Stimulated activated CD4-positive, alpha-beta T cell treated with anti-CD3 and anti-CD28 coated beads, Interleukin-12 subunit alpha, Interleukin-12 subunit beta, amount 100 ng/mL, for 24 hours (primary cell): ENCODE data around the gene LIMK2.
"Not testable (repeated sequence)": the region's sequence is repeated elsewhere in the genome, so short reads cannot be mapped to it uniquely, and the experiment has no call there.

ENCODE experiments used
- DNase-seq, 2 experiments: peaks; one replicate each; pipeline ENCODE4 v3.0.0-alpha.2; 2020; ENCODE audit warnings: low read depth in 2 of 2

The LIMK2 gene

GRCh38 chr22:31211482-31211861 is 626 bp upstream of the LIMK2 start:
- no peak for DNase-seq

GRCh38 chr22:31212783-31213629 is 908 bp downstream of the LIMK2 start:
- no peak for DNase-seq

- DNase-seq, result no peak
Observed at GRCh38 chr22:31215018-31215535, 3.0 kb downstream of the LIMK2 start.

- no peak for DNase-seq
Observed at GRCh38 chr22:31218565-31219262, 6.6 kb downstream of the LIMK2 start.

GRCh38 chr22:31221084-31221483 is 9.0 kb downstream of the LIMK2 start:
- no peak for DNase-seq

GRCh38 chr22:31222736-31223135 is 10.6 kb downstream of the LIMK2 start:
- no peak for DNase-seq

GRCh38 chr22:31223786-31224191 is 11.7 kb downstream of the LIMK2 start:
- no peak for DNase-seq

GRCh38 chr22:31224691-31225090 is 12.6 kb downstream of the LIMK2 start:
- DNase-seq, result not testable (repeated sequence)

- DNase-seq, result no peak
Observed at GRCh38 chr22:31227186-31227585, 15.1 kb downstream of the LIMK2 start.

GRCh38 chr22:31229402-31230079 is 17.4 kb downstream of the LIMK2 start:
- no peak for DNase-seq

GRCh38 chr22:31230155-31230870 is 18.2 kb downstream of the LIMK2 start:
- no peak for DNase-seq

- DNase-seq, result no peak
Observed at GRCh38 chr22:31230871-31231621, 18.9 kb downstream of the LIMK2 start.

GRCh38 chr22:31233001-31233400 is 20.9 kb downstream of the LIMK2 start:
- DNase-seq, result no peak

- no peak for DNase-seq
Observed at GRCh38 chr22:31235081-31235480, 23.0 kb downstream of the LIMK2 start.

GRCh38 chr22:31236044-31236443 is 23.9 kb downstream of the LIMK2 start:
- DNase-seq, result not testable (repeated sequence)

- DNase-seq, result no peak
Observed at GRCh38 chr22:31238057-31238456, 26.0 kb downstream of the LIMK2 start.

GRCh38 chr22:31239771-31240370 is 27.8 kb downstream of the LIMK2 start:
- DNase-seq, result no peak

- DNase-seq, result no peak
Observed at GRCh38 chr22:31241200-31241599, 29.1 kb downstream of the LIMK2 start.

GRCh38 chr22:31241936-31242335 is 29.8 kb downstream of the LIMK2 start:
- no peak for DNase-seq

GRCh38 chr22:31243339-31244045 is 31.4 kb downstream of the LIMK2 start:
- no peak for DNase-seq
